ENCODE data around the gene NCK2. TPM values are rescaled to one million over a fixed set of nuclear protein-coding genes. Genes with fewer than 3 reads are reported as not detected.

NCK2 gene
- total RNA-seq, 1 donor from 2014 or later: 45.9 TPM

GRCh38 chr2:105787376-105788318 is 42.9 kb downstream of the NCK2 start:
- intact Hi-C loops (cut with DNase I): no loop called here
- H3K9me3 ChIP-seq: no peaks in the 10 kb centered on the region
- H3K27me3 ChIP-seq: no peaks in the 10 kb centered on the region
- DNase-seq (ENCODE audit: extremely low spot score in 2 of 2): no peak
- no peak overlapping the region for H3K27ac ChIP-seq
- TF ChIP-seq CTCF (IDR thresholded peaks at IDR 0.05): no peak
- no peak for TF ChIP-seq POLR2AphosphoS5 (IDR thresholded peaks at IDR 0.05; ENCODE audit: insufficient read depth in 1 of 2, low read depth in 1 of 2)
- no peak for TF ChIP-seq POLR2A (IDR thresholded peaks at IDR 0.05)
- H3K4me3 ChIP-seq: no peak overlapping the region
- H3K4me1 ChIP-seq: peaks cover 57% of the 10 kb centered on the region
- no peaks in the 10 kb centered on the region for H3K36me3 ChIP-seq

GRCh38 chr2:105788670-105789290 is 44.1 kb downstream of the NCK2 start:
- intact Hi-C loops (cut with DNase I): no loop called here
- peaks cover 67% of the 10 kb centered on the region for H3K4me1 ChIP-seq
- no peaks in the 10 kb centered on the region for H3K36me3 ChIP-seq
- H3K4me3 ChIP-seq: no peak overlapping the region
- no peak for DNase-seq (ENCODE audit: extremely low spot score in 2 of 2)
- no peaks in the 10 kb centered on the region for H3K27me3 ChIP-seq
- no peaks in the 10 kb centered on the region for H3K9me3 ChIP-seq
- TF ChIP-seq POLR2A (IDR thresholded peaks at IDR 0.05): no peak
- no peak for TF ChIP-seq POLR2AphosphoS5 (IDR thresholded peaks at IDR 0.05; ENCODE audit: insufficient read depth in 1 of 2, low read depth in 1 of 2)
- TF ChIP-seq CTCF (IDR thresholded peaks at IDR 0.05): no peak
- H3K27ac ChIP-seq: no peak overlapping the region

GRCh38 chr2:105789745-105790460 is 45.2 kb downstream of the NCK2 start:
- no peak for TF ChIP-seq CTCF (IDR thresholded peaks at IDR 0.05)
- no peak for TF ChIP-seq POLR2AphosphoS5 (IDR thresholded peaks at IDR 0.05; ENCODE audit: insufficient read depth in 1 of 2, low read depth in 1 of 2)
- intact Hi-C loops (cut with DNase I): no loop called here
- H3K4me3 ChIP-seq: peak overlapping the region in 1 of 2 donors; percentile 9
- H3K27me3 ChIP-seq: no peaks in the 10 kb centered on the region
- H3K9me3 ChIP-seq: no peaks in the 10 kb centered on the region
- H3K27ac ChIP-seq: peak overlapping the region; percentile 70
- H3K4me1 ChIP-seq: peaks cover 77% of the 10 kb centered on the region
- H3K36me3 ChIP-seq: no peaks in the 10 kb centered on the region
- no peak for DNase-seq (ENCODE audit: extremely low spot score in 2 of 2)

GRCh38 chr2:105790461-105791149 is 45.9 kb downstream of the NCK2 start:
- Histone ChIP-seq H3K9me3 (no peaks in the 10 kb centered on the region), H3K36me3 (no peaks in the 10 kb centered on the region), H3K4me3 (peak overlapping the region in 1 of 2 donors; percentile 9), H3K27me3 (no peaks in the 10 kb centered on the region), H3K4me1 (peaks cover 84% of the 10 kb centered on the region), H3K27ac (peak overlapping the region; percentile 70)
- DNase-seq (ENCODE audit: extremely low spot score in 2 of 2): no peak
- intact Hi-C loops (cut with DNase I): no loop called here
- TF ChIP-seq POLR2A (IDR thresholded peaks at IDR 0.05) (no peak), POLR2AphosphoS5 (IDR thresholded peaks at IDR 0.05; ENCODE audit: insufficient read depth in 1 of 2, low read depth in 1 of 2) (peak in 1 of 2 donors; percentile 18)

- no peaks in the 10 kb centered on the region for H3K36me3 ChIP-seq
- peaks cover 85% of the 10 kb centered on the region for H3K4me1 ChIP-seq
- H3K27me3 ChIP-seq: no peaks in the 10 kb centered on the region
- TF ChIP-seq POLR2AphosphoS5 (IDR thresholded peaks at IDR 0.05; ENCODE audit: insufficient read depth in 1 of 2, low read depth in 1 of 2) (no peak), POLR2A (IDR thresholded peaks at IDR 0.05) (no peak), CTCF (IDR thresholded peaks at IDR 0.05) (no peak)
- no peak overlapping the region for H3K4me3 ChIP-seq
- DNase-seq (ENCODE audit: extremely low spot score in 2 of 2): no peak
- H3K27ac ChIP-seq: no peak overlapping the region
- H3K9me3 ChIP-seq: no peaks in the 10 kb centered on the region
- intact Hi-C loops (cut with DNase I): no loop called here
These were observed 46.5 kb downstream of the NCK2 start for GRCh38 chr2:105791229-105791628.

All from vagina (tissue), 2 donors.